Stimulated activated memory B cell treated with anti-CD40 and anti-IgM and Interleukin-4, amounts not matched to agents 10 μg/mL and 1 μg/mL and 100 μg/mL, for 72 hours (primary cell): ENCODE results near the gene PTH2R.
"Not testable (repeated sequence)": the region's sequence is repeated elsewhere in the genome, so short reads cannot be mapped to it uniquely, and the experiment has no call there.

Source experiments
- ATAC-seq: fragments of 150-1000 bp; cut with Tn5 transposase; 2 replicates; pipeline ENCODE4 v1.10.0; 2021
- H3K27ac Mint-ChIP-seq: one replicate; pipeline ENCODE4 v1.8.0; 2022; ENCODE audit warnings: mild to moderate bottlenecking, mixed read lengths
- H3K27me3 Mint-ChIP-seq: one replicate; pipeline ENCODE4 v1.8.0; 2022; ENCODE audit warnings: mixed read lengths
- H3K36me3 Mint-ChIP-seq: one replicate; pipeline ENCODE4 v1.8.0; 2022; ENCODE audit warnings: mixed read lengths
- H3K4me1 Mint-ChIP-seq: one replicate; pipeline ENCODE4 v1.8.0; 2022; ENCODE audit warnings: mixed read lengths
- H3K4me3 Mint-ChIP-seq: one replicate; pipeline ENCODE4 v1.8.0; 2022; ENCODE audit warnings: mild to moderate bottlenecking, moderate library complexity, mixed read lengths
- H3K9me3 Mint-ChIP-seq: one replicate; pipeline ENCODE4 v1.8.0; 2022; ENCODE audit warnings: mixed read lengths

Gene PTH2R

DNA sequence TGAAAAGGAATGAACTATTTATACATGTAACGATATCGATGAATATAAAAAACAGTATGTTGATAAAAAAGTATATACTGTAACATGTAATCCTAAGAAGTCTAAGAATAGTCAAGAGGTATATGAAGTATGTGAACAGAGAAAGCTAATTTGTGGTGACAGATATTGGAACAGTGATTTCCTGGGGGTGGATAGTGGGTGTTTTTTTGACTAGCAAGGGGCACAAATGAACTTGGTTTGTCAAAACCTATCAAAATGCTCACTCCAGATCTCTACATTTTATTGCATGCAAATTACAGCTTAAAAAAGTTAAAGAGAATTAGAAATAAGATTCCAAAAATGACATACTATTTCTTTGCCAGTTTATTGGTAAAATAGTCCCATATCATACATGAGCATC lies 35.4 kb downstream of the PTH2R start:
- H3K4me3 Mint-ChIP-seq, result no peak overlapping the region
- H3K36me3 Mint-ChIP-seq, result no peaks in the 10 kb centered on the region
- no peak for ATAC-seq
- peaks cover 9% of the 10 kb centered on the region for H3K27me3 Mint-ChIP-seq
- no peak overlapping the region for H3K27ac Mint-ChIP-seq
- H3K4me1 Mint-ChIP-seq, result no peaks in the 10 kb centered on the region
- H3K9me3 Mint-ChIP-seq, result no peaks in the 10 kb centered on the region

DNA sequence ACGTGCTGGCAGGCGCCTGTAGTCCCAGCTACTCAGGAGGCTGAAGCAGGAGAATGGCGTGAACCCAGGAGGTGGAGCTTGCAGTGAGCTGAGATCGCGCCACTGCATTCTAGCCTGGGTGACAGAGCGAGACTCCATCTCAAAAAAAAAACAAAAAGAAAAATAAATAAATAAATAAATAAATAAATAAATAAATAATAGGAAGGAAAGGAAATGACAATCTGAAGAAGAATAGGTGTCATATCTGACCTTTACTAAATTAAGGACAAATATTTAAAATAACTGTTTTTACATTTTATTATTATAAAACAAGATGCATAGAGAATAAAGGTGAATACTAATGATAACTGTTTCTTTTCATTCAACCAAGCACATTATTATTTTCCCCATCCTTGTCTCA lies 40.9 kb downstream of the PTH2R start:
- H3K4me1 Mint-ChIP-seq, H3K9me3 Mint-ChIP-seq, H3K27ac Mint-ChIP-seq, H3K27me3 Mint-ChIP-seq, ATAC-seq, H3K4me3 Mint-ChIP-seq, H3K36me3 Mint-ChIP-seq: not testable (repeated sequence)

DNA sequence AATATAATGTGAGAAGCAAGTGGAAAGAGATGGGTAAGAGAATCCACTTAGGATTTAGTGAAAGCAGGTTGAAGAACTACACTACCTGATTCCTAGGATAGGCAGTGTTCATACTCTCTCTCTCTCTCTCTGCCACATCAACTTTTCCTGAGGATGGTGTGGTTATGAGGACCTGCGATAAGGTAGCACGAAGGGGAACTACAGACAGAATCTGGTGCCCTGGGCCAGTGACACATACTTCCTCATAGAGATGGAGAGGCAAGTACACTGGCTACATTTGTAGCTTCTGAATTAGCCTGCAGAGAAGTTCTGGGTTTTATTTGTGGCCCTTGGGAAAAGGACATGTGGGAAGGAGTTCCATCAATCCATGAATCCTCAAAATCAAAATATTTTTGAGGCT lies 44.5 kb downstream of the PTH2R start:
- H3K27ac Mint-ChIP-seq, result no peak overlapping the region
- ATAC-seq, result no peak
- peaks cover 6% of the 10 kb centered on the region for H3K27me3 Mint-ChIP-seq
- no peaks in the 10 kb centered on the region for H3K9me3 Mint-ChIP-seq
- no peak overlapping the region for H3K4me3 Mint-ChIP-seq
- H3K4me1 Mint-ChIP-seq, result no peaks in the 10 kb centered on the region
- H3K36me3 Mint-ChIP-seq, result no peaks in the 10 kb centered on the region

DNA sequence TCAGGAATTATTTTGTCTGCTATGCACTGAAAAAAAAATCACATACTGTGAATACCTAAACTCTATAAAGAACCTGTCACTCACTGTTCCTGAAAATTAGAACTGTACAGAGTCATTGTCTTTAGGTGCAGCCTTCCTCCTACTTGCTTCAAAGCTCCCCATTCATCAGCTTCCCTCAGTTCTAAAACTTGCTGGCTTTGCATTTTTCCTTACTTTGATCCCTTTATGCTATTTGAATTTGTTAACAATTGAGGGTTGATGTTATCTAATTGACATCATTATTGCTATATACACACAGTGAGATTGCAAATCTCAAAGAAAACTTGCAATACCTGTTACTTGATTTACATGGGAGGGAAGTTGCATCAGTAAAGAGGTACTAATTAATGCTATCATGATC lies 48.3 kb downstream of the PTH2R start:
- Mint-ChIP-seq H3K4me3 (no peak overlapping the region), H3K9me3 (no peaks in the 10 kb centered on the region), H3K27ac (no peak overlapping the region), H3K36me3 (no peaks in the 10 kb centered on the region), H3K27me3 (peaks cover 17% of the 10 kb centered on the region), H3K4me1 (no peaks in the 10 kb centered on the region)
- no peak for ATAC-seq

DNA sequence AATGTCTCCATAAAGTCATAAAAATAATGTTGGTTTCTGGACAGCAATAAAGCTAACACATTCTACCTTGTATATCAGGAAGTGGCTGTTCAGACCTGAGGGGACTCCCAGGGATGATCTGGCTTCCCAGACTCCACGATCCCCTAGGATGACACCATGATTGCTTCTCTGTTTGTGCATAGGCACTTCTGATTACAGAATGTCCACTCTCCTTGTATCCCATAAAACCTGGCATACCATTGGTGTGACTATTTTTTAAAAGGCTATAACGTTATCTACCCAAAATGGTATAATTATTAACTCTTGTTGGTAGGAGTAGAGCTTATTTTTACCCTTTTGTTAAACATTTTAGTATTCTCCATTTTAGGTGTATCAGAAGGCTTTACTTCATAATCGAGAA lies 57.1 kb downstream of the PTH2R start:
- H3K27ac Mint-ChIP-seq, result no peak overlapping the region
- no peaks in the 10 kb centered on the region for H3K27me3 Mint-ChIP-seq
- no peak for ATAC-seq
- no peaks in the 10 kb centered on the region for H3K36me3 Mint-ChIP-seq
- H3K9me3 Mint-ChIP-seq, result no peaks in the 10 kb centered on the region
- no peak overlapping the region for H3K4me3 Mint-ChIP-seq
- no peaks in the 10 kb centered on the region for H3K4me1 Mint-ChIP-seq

DNA sequence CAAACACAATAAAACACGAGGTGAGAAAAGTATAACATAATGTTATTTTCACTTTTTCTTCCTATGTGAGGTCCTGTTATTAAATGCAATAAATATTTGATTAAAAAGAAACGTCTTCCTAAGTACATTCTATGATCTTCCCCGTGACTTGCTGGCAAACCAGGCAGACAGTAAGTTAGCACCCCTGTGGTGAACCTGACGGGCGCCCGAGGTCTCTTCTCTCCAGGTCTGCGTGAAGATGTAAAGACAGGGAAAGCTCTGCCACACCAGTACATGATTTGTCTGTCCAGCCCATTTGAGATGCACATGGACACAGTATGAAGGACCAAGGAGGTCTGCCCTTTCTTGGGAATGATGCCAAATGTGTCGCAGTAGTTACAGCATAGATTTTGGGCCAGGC lies 57.6 kb downstream of the PTH2R start:
- ATAC-seq, result no peak
- H3K27me3 Mint-ChIP-seq, result no peaks in the 10 kb centered on the region
- H3K27ac Mint-ChIP-seq, result no peak overlapping the region
- H3K4me1 Mint-ChIP-seq, result no peaks in the 10 kb centered on the region
- no peaks in the 10 kb centered on the region for H3K36me3 Mint-ChIP-seq
- H3K4me3 Mint-ChIP-seq, result no peak overlapping the region
- no peaks in the 10 kb centered on the region for H3K9me3 Mint-ChIP-seq

DNA sequence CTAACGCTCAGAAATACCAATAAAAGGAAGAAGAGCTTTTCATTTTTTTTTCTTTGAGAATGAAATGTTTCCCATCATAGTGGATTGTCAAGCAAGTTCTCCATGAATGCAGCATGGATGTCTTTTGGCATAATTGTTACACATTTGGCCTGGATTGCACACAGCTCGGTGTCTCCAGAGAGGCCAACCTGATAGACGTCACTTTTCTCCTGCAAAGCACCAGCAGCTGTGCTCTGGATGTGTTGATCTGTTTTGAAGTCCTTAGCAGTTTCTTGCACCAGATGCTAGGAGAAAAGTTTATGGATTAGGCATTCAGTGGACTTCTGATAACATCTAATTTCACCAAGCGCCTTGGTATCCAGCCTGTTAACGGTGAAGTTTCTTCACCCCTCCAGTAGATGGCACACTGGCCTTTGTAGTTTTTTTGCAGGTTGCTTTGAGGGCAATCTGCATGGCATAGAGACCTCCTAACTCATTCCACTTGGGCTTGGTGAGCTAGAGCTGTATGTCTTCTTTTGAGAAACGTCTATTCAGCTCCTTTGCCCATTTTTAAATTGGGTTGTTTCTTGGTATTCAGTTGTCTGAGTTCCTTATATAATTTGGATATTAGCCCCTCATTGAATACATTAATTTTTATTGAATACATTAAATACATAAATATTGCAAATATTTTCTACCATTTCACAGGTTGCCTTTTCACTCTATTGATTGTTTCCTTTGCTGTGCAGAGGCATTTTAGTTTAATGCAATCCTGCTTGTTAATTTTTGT lies 59.7 kb downstream of the PTH2R start:
- H3K4me3 Mint-ChIP-seq, result no peak overlapping the region
- ATAC-seq, result no peak
- no peaks in the 10 kb centered on the region for H3K4me1 Mint-ChIP-seq
- H3K27me3 Mint-ChIP-seq, result no peaks in the 10 kb centered on the region
- no peaks in the 10 kb centered on the region for H3K9me3 Mint-ChIP-seq
- peaks cover 5% of the 10 kb centered on the region for H3K36me3 Mint-ChIP-seq
- no peak overlapping the region for H3K27ac Mint-ChIP-seq

DNA sequence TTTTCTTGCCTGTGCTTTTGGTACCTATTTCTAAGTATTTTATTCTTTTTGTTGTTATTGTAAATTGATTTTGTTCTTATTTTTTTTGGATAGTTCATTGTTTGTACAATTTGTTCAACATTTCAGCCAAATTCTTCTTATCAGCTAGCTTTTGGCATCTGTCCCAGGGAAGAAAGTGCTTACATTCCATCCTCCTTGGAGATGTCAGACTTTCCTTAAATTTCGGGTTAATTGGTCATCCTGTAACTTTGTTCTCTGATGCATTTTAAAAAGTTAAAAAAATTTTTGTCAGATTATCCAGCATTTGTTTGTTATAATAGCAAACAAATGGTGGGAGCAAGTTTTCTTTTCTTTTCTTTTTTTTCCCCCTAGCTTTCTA lies 60.3 kb downstream of the PTH2R start:
- Mint-ChIP-seq H3K27ac (no peak overlapping the region), H3K4me3 (no peak overlapping the region), H3K27me3 (no peaks in the 10 kb centered on the region)

DNA sequence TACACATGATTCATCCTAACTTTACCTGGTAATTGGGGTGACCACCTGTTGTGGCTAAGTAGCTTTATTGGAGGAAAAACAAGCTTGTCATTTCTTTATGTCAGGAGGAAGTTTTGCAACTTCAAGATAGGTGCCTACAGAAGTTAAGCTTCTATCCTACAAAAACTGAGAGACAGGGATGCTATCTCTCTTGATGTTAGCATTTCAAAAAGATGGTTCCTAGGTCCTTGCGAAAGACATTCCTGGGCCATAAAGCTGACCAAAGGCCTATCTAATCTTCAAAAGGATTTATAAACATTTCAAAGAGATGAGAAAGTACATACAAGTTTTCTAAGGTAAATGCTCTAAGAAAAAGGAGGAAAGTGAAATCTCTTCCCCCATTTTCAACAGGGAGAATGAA lies 61.0 kb downstream of the PTH2R start:
- ATAC-seq, result no peak
- no peak overlapping the region for H3K27ac Mint-ChIP-seq
- peaks cover 5% of the 10 kb centered on the region for H3K36me3 Mint-ChIP-seq
- H3K4me1 Mint-ChIP-seq, result no peaks in the 10 kb centered on the region
- H3K9me3 Mint-ChIP-seq, result no peaks in the 10 kb centered on the region
- no peaks in the 10 kb centered on the region for H3K27me3 Mint-ChIP-seq
- H3K4me3 Mint-ChIP-seq, result no peak overlapping the region

More for the DNA sequence above, 60.3 kb downstream of the PTH2R start:
- no peaks in the 10 kb centered on the region for H3K9me3 Mint-ChIP-seq
- H3K4me1 Mint-ChIP-seq, result no peaks in the 10 kb centered on the region
- no peak for ATAC-seq
- peaks cover 5% of the 10 kb centered on the region for H3K36me3 Mint-ChIP-seq

DNA sequence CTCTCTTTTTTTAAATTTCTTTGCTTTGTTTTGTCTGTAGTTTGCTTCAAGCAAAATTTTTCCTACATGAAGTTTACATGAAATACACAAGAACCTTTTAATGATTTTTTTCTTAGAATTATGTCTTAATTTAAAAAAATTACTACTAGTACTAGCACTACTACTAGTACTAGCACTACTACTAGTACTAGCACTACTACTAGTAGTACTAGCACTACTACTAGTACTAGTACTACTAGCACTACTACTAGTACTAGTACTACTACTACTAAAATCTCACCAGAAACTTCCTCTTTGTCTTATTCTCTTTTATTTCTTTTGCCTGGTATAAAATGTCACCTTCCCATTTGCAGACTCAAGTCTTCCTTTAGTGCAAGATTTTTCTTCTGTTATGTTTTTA lies 71.1 kb downstream of the PTH2R start:
- no peak for ATAC-seq
- no peaks in the 10 kb centered on the region for H3K36me3 Mint-ChIP-seq
- H3K9me3 Mint-ChIP-seq, result peaks cover 8% of the 10 kb centered on the region
- H3K27ac Mint-ChIP-seq, result no peak overlapping the region
- peaks cover 6% of the 10 kb centered on the region for H3K4me1 Mint-ChIP-seq
- H3K4me3 Mint-ChIP-seq, result no peak overlapping the region
- peaks cover 19% of the 10 kb centered on the region for H3K27me3 Mint-ChIP-seq

DNA sequence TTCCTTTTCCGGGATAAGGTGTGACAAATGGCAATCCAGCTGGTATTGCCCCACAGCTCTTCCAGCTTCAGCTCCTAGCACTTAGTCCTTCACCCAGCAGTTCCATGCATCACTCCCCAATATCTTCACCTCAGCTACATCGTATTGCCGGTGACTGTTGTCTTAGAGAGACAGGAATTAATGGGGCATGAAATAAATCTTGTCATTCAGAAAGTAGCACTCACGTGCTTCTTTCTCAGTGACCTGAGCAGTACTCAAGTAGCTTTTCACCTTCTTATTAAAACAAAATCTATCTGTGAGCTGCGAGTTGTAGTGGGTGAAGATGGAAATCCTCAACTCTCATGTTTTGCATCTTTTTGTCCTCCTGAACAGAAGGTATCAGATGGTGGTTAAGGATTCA lies 72.8 kb downstream of the PTH2R start:
- Mint-ChIP-seq H3K36me3 (no peaks in the 10 kb centered on the region), H3K27me3 (peaks cover 13% of the 10 kb centered on the region), H3K27ac (no peak overlapping the region), H3K9me3 (peaks cover 8% of the 10 kb centered on the region), H3K4me1 (peaks cover 6% of the 10 kb centered on the region), H3K4me3 (no peak overlapping the region)
- ATAC-seq, result no peak

DNA sequence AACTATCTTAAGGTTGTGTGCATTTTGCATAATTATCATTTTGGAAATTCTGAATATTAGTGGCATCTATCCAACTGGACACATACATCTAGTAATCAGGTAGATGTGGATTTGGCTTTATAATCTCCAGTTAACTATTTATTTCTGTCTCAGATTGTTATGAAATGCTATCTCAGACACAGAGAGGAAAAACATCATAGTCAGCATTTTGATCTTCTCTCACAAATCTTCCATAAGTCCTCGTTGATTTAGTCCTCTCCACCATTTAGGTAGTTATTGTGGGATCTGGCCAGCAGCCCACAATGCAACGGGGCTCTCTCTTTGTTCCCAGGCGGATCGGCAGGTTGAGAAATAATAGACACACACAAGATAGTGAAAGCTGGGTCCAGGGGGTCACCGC lies 75.4 kb downstream of the PTH2R start:
- H3K27me3 Mint-ChIP-seq, H3K4me1 Mint-ChIP-seq, H3K36me3 Mint-ChIP-seq, H3K27ac Mint-ChIP-seq, H3K9me3 Mint-ChIP-seq, ATAC-seq, H3K4me3 Mint-ChIP-seq: not testable (repeated sequence)

DNA sequence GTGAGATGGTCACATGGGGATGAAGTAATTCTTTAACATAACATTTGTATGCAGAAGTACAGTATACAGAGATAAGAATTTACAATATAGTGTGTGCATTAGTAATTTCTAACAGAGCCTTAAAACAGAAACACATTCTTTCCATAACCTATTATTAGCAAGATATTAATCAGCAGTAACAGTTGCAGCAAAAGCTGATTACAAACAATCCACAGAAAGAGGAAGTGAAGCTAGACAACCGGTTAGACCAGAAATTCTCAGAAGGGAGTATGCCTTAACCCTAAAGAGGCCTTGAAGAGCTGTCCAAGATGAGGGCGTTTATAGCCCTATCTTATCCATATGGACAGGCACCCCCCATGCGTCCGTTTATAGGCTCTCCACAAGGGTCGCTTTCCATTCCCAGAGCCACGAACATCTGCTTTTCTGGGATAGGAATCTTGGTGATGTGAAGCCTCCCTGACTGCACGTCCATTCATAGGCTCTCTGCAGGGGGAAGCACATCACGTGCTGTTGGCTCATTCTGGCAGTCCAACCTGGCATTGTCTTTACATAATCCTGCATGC lies 75.9 kb downstream of the PTH2R start:
- H3K27ac Mint-ChIP-seq, H3K36me3 Mint-ChIP-seq, H3K4me1 Mint-ChIP-seq, H3K4me3 Mint-ChIP-seq, H3K9me3 Mint-ChIP-seq, ATAC-seq, H3K27me3 Mint-ChIP-seq: not testable (repeated sequence)

DNA sequence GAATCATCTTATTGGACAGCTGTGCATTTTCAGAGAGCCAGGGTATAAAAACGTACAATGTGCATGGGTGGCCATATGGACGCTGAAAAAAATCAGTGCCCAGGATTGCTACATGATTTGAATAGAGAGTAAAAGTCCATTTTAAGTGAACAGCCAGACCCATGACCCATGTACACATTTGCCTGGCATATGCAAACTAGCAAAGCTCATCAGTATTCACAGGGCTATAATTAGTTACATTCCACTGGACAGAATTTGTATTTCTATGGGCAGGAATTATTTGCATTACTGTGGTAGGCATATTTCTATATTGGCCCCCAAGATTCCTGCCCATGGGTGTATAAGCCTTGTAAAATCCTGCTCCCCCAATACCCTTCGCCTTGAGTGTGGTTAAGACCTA lies 78.8 kb downstream of the PTH2R start:
- H3K4me1 Mint-ChIP-seq, result peaks cover 6% of the 10 kb centered on the region
- no peaks in the 10 kb centered on the region for H3K36me3 Mint-ChIP-seq
- no peak overlapping the region for H3K4me3 Mint-ChIP-seq
- H3K27ac Mint-ChIP-seq, result no peak overlapping the region
- no peaks in the 10 kb centered on the region for H3K27me3 Mint-ChIP-seq
- no peak for ATAC-seq
- peaks cover 6% of the 10 kb centered on the region for H3K9me3 Mint-ChIP-seq

DNA sequence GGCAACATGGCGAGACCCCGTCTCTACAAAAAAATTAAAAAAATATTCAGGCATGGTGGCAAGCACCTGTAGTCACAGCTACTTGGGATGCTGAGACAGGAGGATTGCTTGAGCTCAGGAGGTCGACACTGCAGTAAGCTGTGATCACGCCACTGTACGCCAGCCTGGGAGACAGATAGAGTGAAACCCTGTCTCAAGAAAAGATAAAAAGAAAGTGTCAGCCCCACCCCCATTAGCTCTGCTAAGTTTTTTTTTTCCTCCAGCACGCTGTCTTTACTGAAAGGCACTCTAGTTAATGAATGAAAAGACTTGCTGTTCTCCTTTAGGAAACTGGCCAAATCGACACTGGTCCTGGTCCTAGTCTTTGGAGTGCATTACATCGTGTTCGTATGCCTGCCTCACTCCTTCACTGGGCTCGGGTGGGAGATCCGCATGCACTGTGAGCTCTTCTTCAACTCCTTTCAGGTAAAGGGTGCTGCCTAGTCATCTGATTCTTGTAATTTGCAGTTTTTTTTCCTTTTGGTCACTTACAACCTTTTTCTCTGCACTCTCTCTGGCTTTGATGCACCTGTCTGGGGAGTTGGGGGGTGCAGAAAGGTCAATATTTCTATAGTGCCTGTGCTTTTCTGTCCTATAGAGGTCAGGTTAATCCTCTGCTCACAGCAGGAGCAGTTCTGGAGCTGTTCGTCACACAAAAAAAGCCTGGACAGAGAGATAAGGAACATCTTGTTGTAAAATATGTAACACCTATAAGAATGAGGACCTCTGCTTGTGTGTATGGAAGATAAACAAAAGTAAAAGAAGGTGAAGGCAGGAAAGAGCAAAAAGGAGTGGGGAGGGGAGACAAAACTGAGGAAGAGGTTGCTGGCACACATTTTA lies 82.3 kb downstream of the PTH2R start:
- no peaks in the 10 kb centered on the region for H3K4me1 Mint-ChIP-seq
- H3K36me3 Mint-ChIP-seq, result no peaks in the 10 kb centered on the region
- peaks cover 2% of the 10 kb centered on the region for H3K9me3 Mint-ChIP-seq
- ATAC-seq, result no peak
- no peak overlapping the region for H3K27ac Mint-ChIP-seq
- no peaks in the 10 kb centered on the region for H3K27me3 Mint-ChIP-seq
- no peak overlapping the region for H3K4me3 Mint-ChIP-seq

DNA sequence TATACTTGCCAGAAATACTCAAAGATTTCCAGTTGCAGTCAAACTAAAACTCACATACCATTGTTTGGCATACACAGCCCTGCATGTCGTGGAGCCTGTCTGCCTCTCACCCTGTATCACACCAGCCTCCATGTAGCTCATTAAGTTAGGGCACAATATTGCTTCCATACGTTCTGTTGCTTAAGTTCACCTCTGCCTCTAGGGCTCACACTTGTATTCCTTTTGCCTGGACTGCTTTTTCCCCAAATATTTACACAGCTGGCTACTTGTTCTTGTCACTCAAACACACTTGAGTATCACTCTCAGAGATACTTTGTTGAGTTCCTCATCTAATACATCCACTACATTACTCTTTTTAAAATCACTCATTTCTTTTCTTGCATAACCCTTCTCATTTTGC lies 83.1 kb downstream of the PTH2R start:
- ATAC-seq, result no peak
- Mint-ChIP-seq H3K4me1 (no peaks in the 10 kb centered on the region), H3K36me3 (no peaks in the 10 kb centered on the region), H3K27ac (no peak overlapping the region), H3K9me3 (peaks cover 2% of the 10 kb centered on the region), H3K27me3 (no peaks in the 10 kb centered on the region), H3K4me3 (no peak overlapping the region)
